Measurements from ENCODE around the gene HCN2.
"Not testable (repeated sequence)": the region's sequence is repeated elsewhere in the genome, so short reads cannot be mapped to it uniquely, and the experiment has no call there.

DNA sequence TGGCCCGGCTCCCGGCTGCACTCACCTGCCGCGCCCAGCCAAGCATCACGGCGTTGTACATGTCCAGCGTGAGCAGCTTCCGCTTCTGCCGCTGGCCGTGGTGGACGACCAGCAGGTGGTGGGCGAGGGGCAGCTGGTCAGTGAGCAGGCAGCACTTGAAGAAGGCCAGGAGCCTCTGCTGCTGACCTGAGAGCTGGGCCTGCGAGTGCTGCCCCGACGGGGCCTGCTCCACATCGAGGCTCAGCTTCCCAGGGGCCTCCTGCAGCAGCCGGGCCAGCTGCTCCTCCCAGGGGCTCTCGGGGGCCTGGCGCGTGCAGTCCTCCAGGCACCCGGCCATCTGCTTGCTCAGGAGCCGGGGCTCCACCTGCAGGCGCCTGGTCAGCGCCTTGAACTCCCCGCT is 39.8 kb downstream of the HCN2 start:
- TF ChIP-seq, protein P1, sequence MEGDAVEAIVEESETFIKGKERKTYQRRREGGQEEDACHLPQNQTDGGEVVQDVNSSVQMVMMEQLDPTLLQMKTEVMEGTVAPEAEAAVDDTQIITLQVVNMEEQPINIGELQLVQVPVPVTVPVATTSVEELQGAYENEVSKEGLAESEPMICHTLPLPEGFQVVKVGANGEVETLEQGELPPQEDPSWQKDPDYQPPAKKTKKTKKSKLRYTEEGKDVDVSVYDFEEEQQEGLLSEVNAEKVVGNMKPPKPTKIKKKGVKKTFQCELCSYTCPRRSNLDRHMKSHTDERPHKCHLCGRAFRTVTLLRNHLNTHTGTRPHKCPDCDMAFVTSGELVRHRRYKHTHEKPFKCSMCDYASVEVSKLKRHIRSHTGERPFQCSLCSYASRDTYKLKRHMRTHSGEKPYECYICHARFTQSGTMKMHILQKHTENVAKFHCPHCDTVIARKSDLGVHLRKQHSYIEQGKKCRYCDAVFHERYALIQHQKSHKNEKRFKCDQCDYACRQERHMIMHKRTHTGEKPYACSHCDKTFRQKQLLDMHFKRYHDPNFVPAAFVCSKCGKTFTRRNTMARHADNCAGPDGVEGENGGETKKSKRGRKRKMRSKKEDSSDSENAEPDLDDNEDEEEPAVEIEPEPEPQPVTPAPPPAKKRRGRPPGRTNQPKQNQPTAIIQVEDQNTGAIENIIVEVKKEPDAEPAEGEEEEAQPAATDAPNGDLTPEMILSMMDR (IDR thresholded peaks at IDR 0.05): not testable (repeated sequence)
- not testable (repeated sequence) for TF ChIP-seq POLR2A (IDR thresholded peaks at IDR 0.05)
